Neural crest cell (in vitro differentiated cells): ENCODE data around the gene NBPF3. TPM values are rescaled to one million over a fixed set of nuclear protein-coding genes. Genes with fewer than 3 reads are reported as not detected.
"Not testable (repeated sequence)": the region's sequence is repeated elsewhere in the genome, so short reads cannot be mapped to it uniquely, and the experiment has no call there.

ENCODE experiments used
- DNase-seq: peaks from one replicate; pipeline ENCODE4 v3.0.0; 2021; ENCODE audit warnings: low read depth, mixed read lengths, low spot score
- H3K27ac Mint-ChIP-seq: one replicate; pipeline ENCODE4 v1.8.0; 2021; ENCODE audit warnings: mild to moderate bottlenecking, mixed read lengths; ENCODE audit not compliant: unreplicated experiment
- H3K27me3 Mint-ChIP-seq: 2 replicates; pipeline ENCODE4 v1.8.0; 2021; ENCODE audit warnings: low read depth, mild to moderate bottlenecking, mixed read lengths
- H3K36me3 Mint-ChIP-seq: 2 replicates; pipeline ENCODE4 v1.8.0; 2021; ENCODE audit warnings: low read depth, mild to moderate bottlenecking, mixed read lengths
- H3K4me1 Mint-ChIP-seq: 2 replicates; pipeline ENCODE4 v1.8.0; 2021; ENCODE audit warnings: mixed read lengths
- H3K4me3 Mint-ChIP-seq: one replicate; pipeline ENCODE4 v1.8.0; 2021; ENCODE audit warnings: mild to moderate bottlenecking, mixed read lengths
- H3K9me3 Mint-ChIP-seq: 2 replicates; pipeline ENCODE4 v1.8.0; 2021; ENCODE audit warnings: mixed read lengths
- CTCF ChIP-seq: fragments of 200-600 bp; sonication (generic); conservative IDR thresholded peaks from 2 replicates; pipeline ENCODE4 v1.5.0; 2021; ENCODE audit warnings: antibody characterized with exemption, mild to moderate bottlenecking
- total RNA-seq: library from RNA; stranded (reverse); gene quantifications from 2 replicates; pipeline ENCODE4 v1.2.1, GENCODE V29; 2021

Gene NBPF3
- total RNA-seq, 1 donor from 2014 or later: 19.2 TPM

DNA sequence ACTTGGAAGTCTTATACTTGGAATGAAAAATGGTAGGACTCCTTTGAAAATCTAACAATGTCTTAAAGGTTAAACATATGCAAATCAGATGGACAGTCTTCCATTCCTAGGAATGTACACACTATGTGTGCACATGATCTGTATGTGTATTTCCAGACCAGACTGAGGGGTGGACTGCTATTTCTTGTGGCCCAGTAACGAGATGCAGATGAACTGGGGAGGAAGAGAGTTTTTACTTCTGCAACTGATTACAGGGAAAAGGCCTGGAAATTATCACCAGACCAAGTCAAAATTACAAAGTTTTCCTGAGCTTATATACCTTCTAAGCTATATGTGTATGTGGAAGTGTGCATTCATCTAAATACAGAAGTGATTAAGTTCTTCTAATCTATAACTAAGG, 17.7 kb downstream of the NBPF3 start:
- no peaks in the 10 kb centered on the region for H3K27me3 Mint-ChIP-seq
- DNase-seq: no peak
- no peak overlapping the region for H3K4me3 Mint-ChIP-seq
- H3K4me1 Mint-ChIP-seq: no peaks in the 10 kb centered on the region
- H3K36me3 Mint-ChIP-seq: no peaks in the 10 kb centered on the region
- H3K27ac Mint-ChIP-seq: no peak overlapping the region
- TF ChIP-seq CTCF: no peak
- no peaks in the 10 kb centered on the region for H3K9me3 Mint-ChIP-seq

DNA sequence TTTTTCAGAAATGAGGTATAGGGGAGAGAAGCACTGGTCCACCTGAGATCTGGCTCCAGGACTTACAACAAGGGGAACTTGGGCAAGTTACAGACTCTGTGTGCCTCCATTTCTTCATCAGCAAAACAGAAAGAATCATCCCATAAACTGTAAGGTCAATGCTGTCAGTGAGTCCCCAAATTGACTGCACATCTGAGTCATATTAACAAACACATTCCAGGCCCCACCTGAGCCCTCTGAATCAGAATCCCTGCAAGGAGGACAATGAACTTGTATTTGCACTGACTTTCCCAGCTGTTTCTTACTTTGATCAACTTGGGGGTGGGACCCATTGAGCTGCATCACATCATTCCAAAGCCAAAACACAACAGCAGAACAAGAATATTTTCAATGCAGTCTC, 25.2 kb downstream of the NBPF3 start:
- not testable (repeated sequence) for H3K4me1 Mint-ChIP-seq, H3K27ac Mint-ChIP-seq, H3K27me3 Mint-ChIP-seq, DNase-seq, H3K36me3 Mint-ChIP-seq, H3K4me3 Mint-ChIP-seq, H3K9me3 Mint-ChIP-seq

GRCh38 chr1:21467946-21468345, 28.0 kb downstream of the NBPF3 start:
- DNase-seq, H3K4me1 Mint-ChIP-seq, H3K4me3 Mint-ChIP-seq, H3K27ac Mint-ChIP-seq, H3K9me3 Mint-ChIP-seq, H3K27me3 Mint-ChIP-seq, H3K36me3 Mint-ChIP-seq: not testable (repeated sequence)

GRCh38 chr1:21468599-21468998, 28.7 kb downstream of the NBPF3 start:
- DNase-seq: no peak
- Mint-ChIP-seq H3K36me3 (peaks cover 3% of the 10 kb centered on the region), H3K4me1 (no peaks in the 10 kb centered on the region), H3K4me3 (no peak overlapping the region), H3K27me3 (no peaks in the 10 kb centered on the region), H3K9me3 (no peaks in the 10 kb centered on the region), H3K27ac (no peak overlapping the region)
- TF ChIP-seq CTCF: peak; percentile 47

GRCh38 chr1:21469581-21469980, 29.6 kb downstream of the NBPF3 start:
- no peak for DNase-seq
- Mint-ChIP-seq H3K4me3 (no peak overlapping the region), H3K9me3 (no peaks in the 10 kb centered on the region), H3K36me3 (peaks cover 3% of the 10 kb centered on the region), H3K27me3 (no peaks in the 10 kb centered on the region), H3K4me1 (no peaks in the 10 kb centered on the region), H3K27ac (no peak overlapping the region)
- TF ChIP-seq CTCF: no peak

DNA sequence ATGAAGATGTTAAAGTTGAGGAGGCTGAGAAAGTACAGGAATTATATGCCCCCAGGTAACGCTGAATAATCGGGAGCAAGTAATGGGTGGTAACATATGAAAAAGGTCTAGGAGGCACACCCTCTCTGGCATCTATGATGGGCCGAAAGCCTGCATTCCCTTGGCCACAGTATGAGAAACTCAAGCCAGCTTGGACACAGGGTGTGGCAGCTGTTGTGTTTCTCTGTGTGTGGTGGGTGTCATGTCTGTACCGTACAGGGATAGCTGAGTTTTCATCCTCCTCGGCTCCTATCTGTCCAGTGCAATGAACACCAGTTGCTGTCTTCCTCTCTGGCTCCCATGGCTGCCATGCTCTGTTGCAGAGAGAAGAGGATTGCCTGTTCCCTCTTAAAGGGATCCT, 32.9 kb downstream of the NBPF3 start:
- H3K27me3 Mint-ChIP-seq: no peaks in the 10 kb centered on the region
- no peak for TF ChIP-seq CTCF
- no peaks in the 10 kb centered on the region for H3K4me1 Mint-ChIP-seq
- no peaks in the 10 kb centered on the region for H3K9me3 Mint-ChIP-seq
- no peak for DNase-seq
- no peak overlapping the region for H3K27ac Mint-ChIP-seq
- H3K4me3 Mint-ChIP-seq: no peak overlapping the region
- peaks cover 18% of the 10 kb centered on the region for H3K36me3 Mint-ChIP-seq

- Mint-ChIP-seq H3K27ac (no peak overlapping the region), H3K9me3 (no peaks in the 10 kb centered on the region), H3K27me3 (peaks cover 5% of the 10 kb centered on the region), H3K4me1 (no peaks in the 10 kb centered on the region), H3K4me3 (no peak overlapping the region), H3K36me3 (peaks cover 23% of the 10 kb centered on the region)
- no peak for DNase-seq
- TF ChIP-seq CTCF: no peak
Measured at GRCh38 chr1:21478356-21478755, 38.4 kb downstream of the NBPF3 start.

DNA sequence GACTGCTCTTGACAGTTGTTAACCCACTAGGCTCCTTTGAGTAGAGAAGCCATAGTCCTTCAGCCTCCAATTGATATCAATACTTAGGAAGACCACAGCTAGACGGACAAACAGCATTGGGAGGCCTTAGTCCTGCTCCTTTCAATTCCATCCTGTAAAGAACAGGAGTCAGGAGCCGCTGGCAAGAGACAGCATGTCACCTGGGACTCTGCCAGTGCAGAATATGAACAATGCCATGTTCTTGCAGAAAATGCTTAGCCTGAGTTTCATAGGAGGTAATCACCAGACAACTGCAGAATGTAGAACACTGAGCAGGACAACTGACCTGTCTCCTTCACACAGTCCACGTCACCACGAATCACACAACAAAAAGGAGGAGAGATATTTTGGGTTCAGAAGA, 43.9 kb downstream of the NBPF3 start:
- DNase-seq, H3K4me1 Mint-ChIP-seq, H3K27me3 Mint-ChIP-seq, H3K9me3 Mint-ChIP-seq, H3K27ac Mint-ChIP-seq, H3K36me3 Mint-ChIP-seq, H3K4me3 Mint-ChIP-seq: not testable (repeated sequence)
